SH-SY5Y (cell line): ENCODE results near the gene RYR3.

Experiments
- GATA2 ChIP-seq: IDR thresholded peaks from 2 replicates; pipeline ENCODE4 v1.6.1; 2011; ENCODE audit warnings: mild to moderate bottlenecking, low read depth, low read length
- GATA3 ChIP-seq: IDR thresholded peaks from 2 replicates; pipeline ENCODE4 v1.6.1; 2011; ENCODE audit warnings: low read depth, mild to moderate bottlenecking, low read length, moderate library complexity

Gene RYR3

DNA sequence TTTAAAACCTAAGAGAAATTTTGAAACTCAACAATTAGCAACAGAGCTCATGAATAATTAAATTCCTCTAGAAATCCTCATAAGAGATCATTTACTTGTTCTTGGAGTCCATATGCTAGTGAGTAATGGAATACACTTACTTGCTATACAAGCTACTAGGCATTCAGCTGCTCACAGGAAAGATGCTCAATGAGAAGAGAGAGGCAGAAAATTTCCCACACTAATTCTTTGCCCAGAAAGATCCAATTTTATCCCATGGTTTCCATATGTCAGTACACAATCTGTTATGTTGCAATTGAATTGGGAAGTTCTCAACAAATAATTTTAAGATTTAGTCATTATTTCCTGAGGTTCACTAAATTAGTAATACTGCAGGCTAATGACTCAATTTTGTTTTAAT, 310.4 kb downstream of the RYR3 start:
- TF ChIP-seq GATA3 (no peak), GATA2 (no peak)

DNA sequence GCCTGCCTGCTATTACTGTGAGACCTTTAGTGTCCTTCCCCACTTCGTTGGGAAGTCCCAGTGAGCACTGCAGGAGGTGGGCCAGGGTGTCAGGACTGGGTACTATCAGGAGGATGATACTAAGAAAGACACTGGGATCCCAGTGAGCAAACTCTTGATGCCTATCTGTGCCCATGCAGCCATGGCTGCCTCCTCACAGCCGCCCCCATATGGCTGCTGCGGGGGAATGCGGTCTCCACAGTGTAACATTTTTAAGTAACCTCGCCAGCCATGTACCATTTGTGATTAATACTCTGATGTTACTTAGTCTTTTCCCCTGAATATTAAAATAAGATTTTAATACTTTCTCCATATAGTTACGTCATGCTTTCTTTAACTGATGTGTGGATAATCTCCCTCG, 312.2 kb downstream of the RYR3 start:
- no peak for TF ChIP-seq GATA3

GRCh38 chr15:33624439-33624838, 313.7 kb downstream of the RYR3 start:
- no peak for TF ChIP-seq GATA3
- no peak for TF ChIP-seq GATA2

- TF ChIP-seq GATA2 (no peak), GATA3 (no peak)
Measured at GRCh38 chr15:33629647-33630046, 318.9 kb downstream of the RYR3 start.

- no peak for TF ChIP-seq GATA2
Measured at GRCh38 chr15:33636234-33636633, 325.5 kb downstream of the RYR3 start.

DNA sequence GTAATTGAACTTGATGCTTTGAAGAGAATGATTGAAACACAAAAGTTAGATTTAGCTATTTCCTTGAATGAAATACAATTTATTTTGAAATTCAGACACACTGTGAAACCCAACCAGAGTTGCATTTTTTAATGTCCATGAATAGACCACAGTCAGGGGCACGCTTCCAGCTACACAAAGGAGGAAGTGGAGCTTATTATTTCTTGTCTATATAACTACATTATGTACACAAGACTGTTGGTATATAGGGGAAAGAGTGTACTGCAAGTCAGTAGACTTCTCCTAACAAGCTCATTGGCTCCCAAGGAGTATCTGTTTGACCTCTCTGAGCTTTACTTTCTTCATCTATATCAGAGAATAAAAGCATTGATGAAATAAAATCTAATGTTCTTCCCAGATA, 326.2 kb downstream of the RYR3 start:
- no peak for TF ChIP-seq GATA3
- TF ChIP-seq GATA2 = no peak

DNA sequence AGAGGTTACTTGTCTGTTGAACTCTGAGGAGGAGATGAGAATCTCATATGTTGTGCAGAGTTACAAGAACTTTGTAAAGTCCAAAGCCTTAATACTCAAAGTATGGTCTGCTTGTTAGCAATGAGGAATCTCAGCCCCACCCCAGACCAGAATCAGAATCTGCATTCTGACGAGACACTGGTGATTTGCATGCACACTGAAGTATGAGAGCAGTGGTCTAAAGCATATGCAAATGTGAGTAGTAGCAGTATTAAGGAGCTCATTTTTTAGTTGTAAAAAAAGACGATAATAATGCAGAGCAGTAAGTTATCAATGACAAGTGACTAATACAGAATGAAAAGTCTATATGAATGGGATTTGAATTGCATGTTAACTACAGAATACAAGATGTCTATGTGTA, 327.7 kb downstream of the RYR3 start:
- no peak for TF ChIP-seq GATA3
- no peak for TF ChIP-seq GATA2

DNA sequence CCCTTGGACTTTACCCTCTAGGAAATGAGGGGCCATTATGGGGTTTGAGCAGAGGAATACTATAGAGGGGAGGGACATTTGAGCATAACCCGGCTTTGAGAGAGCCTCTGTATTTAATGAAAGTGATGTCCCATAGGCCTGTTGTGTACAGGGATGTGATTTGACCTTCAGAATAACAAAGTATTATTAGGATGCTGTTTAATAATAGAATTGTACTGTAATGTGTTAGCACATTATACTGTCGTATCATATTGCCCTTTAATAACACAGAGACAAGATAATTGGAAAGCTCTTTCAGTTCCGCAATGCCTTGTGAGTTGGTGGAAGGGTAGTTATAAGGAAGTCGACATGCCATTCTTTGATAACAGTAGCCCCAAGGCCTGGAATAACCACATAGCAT, 328.3 kb downstream of the RYR3 start:
- TF ChIP-seq GATA3 = no peak
- TF ChIP-seq GATA2 = no peak

GRCh38 chr15:33639456-33639855, 328.7 kb downstream of the RYR3 start:
- TF ChIP-seq GATA3 = no peak
- no peak for TF ChIP-seq GATA2

- TF ChIP-seq GATA3 (no peak), GATA2 (peak; percentile 41)
Measured at GRCh38 chr15:33639978-33640377, 329.2 kb downstream of the RYR3 start.

DNA sequence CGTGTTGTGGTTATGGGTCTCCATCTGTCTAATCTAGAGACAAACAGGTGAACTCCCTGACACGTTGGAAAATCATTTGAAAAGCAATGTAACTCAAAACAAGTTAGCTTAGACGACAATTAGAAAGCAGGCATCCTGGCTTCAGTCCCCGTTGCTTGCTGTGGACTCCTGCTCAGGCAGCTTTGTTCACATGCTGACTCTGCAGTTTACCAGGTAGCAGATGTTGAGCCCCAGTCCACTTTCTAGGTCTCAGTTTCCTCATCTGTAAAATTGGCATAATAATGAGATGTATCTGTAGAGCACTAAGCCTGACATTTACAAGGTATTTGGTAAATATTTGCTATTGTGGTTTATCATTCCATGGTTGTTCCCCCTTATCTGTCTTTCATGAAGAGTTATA, 330.3 kb downstream of the RYR3 start:
- TF ChIP-seq GATA2 = no peak
- no peak for TF ChIP-seq GATA3

- TF ChIP-seq GATA3 (no peak), GATA2 (no peak)
Measured at GRCh38 chr15:33644304-33644703, 333.5 kb downstream of the RYR3 start.

DNA sequence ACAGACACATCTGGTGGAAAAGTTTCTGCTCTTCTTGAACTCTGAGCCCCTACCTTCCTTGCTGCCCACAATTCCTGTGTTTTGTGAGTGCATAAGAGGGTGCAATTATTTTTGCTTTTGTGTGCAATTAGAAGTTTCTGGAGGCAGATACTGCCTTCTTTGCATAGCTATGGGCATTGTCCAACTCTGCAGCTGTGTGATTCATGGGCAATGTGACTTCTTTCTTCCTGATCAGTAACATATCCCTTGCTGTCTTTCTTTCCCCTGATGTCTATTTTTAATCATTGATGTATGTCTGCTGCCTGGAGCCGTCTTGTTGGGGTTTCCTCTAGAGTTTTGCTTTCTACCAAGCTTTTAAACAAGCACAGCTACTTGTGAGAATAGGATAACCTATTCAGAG, 336.0 kb downstream of the RYR3 start:
- no peak for TF ChIP-seq GATA2
- TF ChIP-seq GATA3 = no peak

- TF ChIP-seq GATA2 (no peak), GATA3 (no peak)
Measured at GRCh38 chr15:33649217-33649933, 338.6 kb downstream of the RYR3 start.

DNA sequence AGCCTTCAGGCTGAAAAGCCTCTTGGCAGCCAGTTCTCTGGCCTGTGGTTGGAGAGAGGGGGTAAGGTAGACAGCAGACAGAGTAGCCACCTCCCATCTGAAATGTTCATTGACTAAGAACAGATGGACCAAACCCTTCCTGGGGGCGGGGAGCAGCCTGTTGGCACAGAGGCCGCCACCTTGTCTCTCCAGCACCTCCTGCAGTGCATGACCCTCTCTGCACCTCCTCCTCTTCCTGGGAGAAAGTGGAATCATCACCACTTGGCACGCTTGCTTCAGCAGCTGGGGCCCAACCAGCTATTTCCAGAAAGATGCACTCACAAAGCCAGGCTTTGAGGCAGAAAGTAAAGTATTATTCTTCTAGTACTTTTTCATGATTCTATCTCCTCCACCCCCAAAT, 344.1 kb downstream of the RYR3 start:
- no peak for TF ChIP-seq GATA2
- TF ChIP-seq GATA3 = no peak

DNA sequence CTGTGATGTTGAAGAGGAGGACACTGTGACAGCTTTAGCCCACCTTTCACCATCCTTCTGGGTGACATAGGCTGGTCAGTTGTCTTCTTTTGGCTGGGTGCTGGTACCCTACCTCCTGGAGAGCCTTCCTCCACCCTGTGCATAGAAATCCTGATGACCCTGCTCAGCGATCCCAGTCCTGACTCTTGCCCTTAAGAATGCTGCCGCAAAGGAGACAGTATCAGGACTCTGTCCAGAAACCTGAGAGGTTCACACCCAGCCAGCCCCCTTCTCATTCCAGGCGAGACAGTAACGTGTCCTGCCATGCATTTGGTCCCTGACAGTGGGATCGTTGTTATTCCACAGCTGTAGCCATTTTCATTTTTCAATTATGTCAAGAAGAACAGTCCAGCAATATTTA, 344.7 kb downstream of the RYR3 start:
- no peak for TF ChIP-seq GATA3
- TF ChIP-seq GATA2 = no peak

DNA sequence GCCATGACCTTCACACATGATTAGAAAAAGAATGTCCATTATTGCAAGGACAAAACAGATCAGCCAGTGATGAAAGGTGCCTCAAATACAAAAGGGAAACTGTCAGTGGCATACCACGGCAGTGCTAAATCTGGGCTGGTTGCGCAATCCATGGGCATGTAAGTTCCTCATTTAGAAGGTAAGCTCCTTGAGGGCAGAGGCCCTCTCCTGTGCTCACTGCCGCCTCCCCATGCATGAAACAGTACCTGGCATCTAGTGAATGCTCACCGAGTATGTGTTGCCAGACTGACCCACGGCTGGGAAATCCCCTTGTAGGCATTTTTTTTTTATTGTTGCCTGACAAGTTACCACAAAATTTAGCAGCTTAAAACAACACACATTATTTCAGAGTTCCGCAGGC, 345.4 kb downstream of the RYR3 start:
- TF ChIP-seq GATA2 (no peak), GATA3 (no peak)
